Large intestine (tissue), 3 donors: ENCODE measurements around the gene ELF2. TPM values are rescaled to one million over a fixed set of nuclear protein-coding genes. Genes with fewer than 3 reads are reported as not detected.
"Not testable (repeated sequence)": the region's sequence is repeated elsewhere in the genome, so short reads cannot be mapped to it uniquely, and the experiment has no call there.

ENCODE experiments used
- DNase-seq, 2 donors: peaks; one replicate each; pipeline versions ENCODE4 v3.0.0 to v3.0.0-alpha.2; 2013
- H3K27ac ChIP-seq: one replicate; pipeline ENCODE4 v1.5.1; 2013; ENCODE audit warnings: low read length
- H3K27me3 ChIP-seq: 2 replicates; pipeline ENCODE4 v1.6.1; 2013; ENCODE audit warnings: low read length; ENCODE audit not compliant: control insufficient read depth, insufficient read depth
- H3K36me3 ChIP-seq: 2 replicates; pipeline ENCODE4 v1.6.1; 2013; ENCODE audit warnings: low read length; ENCODE audit not compliant: control insufficient read depth, insufficient read depth
- H3K4me1 ChIP-seq: one replicate; pipeline ENCODE4 v1.6.1; 2013; ENCODE audit warnings: low read length; ENCODE audit not compliant: control insufficient read depth, insufficient read depth
- H3K4me3 ChIP-seq: one replicate; pipeline ENCODE4 v1.5.1; 2013; ENCODE audit warnings: low read length
- H3K9me3 ChIP-seq: one replicate; pipeline ENCODE4 v1.6.1; 2013; ENCODE audit warnings: mild to moderate bottlenecking, low read depth, low read length, moderate library complexity; ENCODE audit not compliant: control insufficient read depth
- WGBS: methylation state at CpG from one replicate; pipeline ENCODE4 v1.1.5; 2013; ENCODE audit warnings: low lambda C conversion rate; ENCODE audit not compliant: insufficient coverage; 5-methylcytosine and 5-hydroxymethylcytosine counted together
- polyA plus RNA-seq: library from polyadenylated mRNA; unstranded; fragments of 120-200 nt; gene quantifications from one replicate; pipeline ENCODE4 v1.2.1, GENCODE V29; 2013

Gene ELF2
- polyA plus RNA-seq, 1 donor: 42.4 TPM

- Histone ChIP-seq H3K27me3 (no peaks in the 10 kb centered on the region), H3K9me3 (no peaks in the 10 kb centered on the region), H3K4me3 (no peak overlapping the region), H3K4me1 (no peaks in the 10 kb centered on the region), H3K36me3 (peaks cover 44% of the 10 kb centered on the region), H3K27ac (no peak overlapping the region)
- no CpG with 5 or more reads among the region's 3 CpGs for WGBS
- DNase-seq: no peak
These were observed 129.0 kb downstream of the ELF2 start for GRCh38 chr4:139048026-139048425.

GRCh38 chr4:139044291-139044690 lies 132.7 kb downstream of the ELF2 start:
- no peak overlapping the region for H3K4me3 ChIP-seq
- no peaks in the 10 kb centered on the region for H3K27me3 ChIP-seq
- WGBS: no CpG with 5 or more reads among the region's 2 CpGs
- H3K27ac ChIP-seq: no peak overlapping the region
- no peak for DNase-seq
- no peaks in the 10 kb centered on the region for H3K9me3 ChIP-seq
- peaks cover 37% of the 10 kb centered on the region for H3K36me3 ChIP-seq
- no peaks in the 10 kb centered on the region for H3K4me1 ChIP-seq

DNA sequence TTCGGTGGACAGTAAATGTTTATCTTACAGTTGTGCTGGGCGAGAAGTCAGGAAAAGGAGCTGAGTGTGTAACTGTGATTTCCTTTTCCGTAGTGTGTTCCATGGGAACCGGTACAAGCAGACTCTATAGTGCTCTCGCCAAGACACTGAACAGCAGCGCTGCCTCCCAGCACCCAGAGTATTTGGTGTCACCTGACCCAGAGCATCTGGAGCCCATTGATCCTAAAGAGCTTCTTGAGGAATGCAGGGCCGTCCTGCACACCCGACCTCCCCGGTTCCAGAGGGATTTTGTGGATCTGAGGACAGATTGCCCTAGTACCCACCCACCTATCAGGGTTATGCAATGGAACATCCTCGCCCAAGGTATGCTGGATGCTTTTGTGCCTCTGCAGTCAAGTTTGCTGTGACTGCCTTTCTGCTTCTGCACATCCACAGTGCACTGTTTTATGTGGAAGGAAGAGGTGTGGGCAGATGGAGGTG lies 134.0 kb downstream of the ELF2 start:
- H3K9me3 ChIP-seq: no peaks in the 10 kb centered on the region
- DNase-seq: peak; percentile 11 to 12
- H3K36me3 ChIP-seq: peaks cover 31% of the 10 kb centered on the region
- H3K4me1 ChIP-seq: no peaks in the 10 kb centered on the region
- WGBS: no CpG with 5 or more reads among the region's 10 CpGs
- no peak overlapping the region for H3K27ac ChIP-seq
- no peak overlapping the region for H3K4me3 ChIP-seq
- no peaks in the 10 kb centered on the region for H3K27me3 ChIP-seq

GRCh38 chr4:139038874-139039443 lies 138.1 kb downstream of the ELF2 start:
- no peak overlapping the region for H3K4me3 ChIP-seq
- H3K36me3 ChIP-seq: peaks cover 16% of the 10 kb centered on the region
- no peak for DNase-seq
- H3K27me3 ChIP-seq: no peaks in the 10 kb centered on the region
- WGBS: no CpG with 5 or more reads among the region's 1 CpG
- no peaks in the 10 kb centered on the region for H3K4me1 ChIP-seq
- H3K9me3 ChIP-seq: no peaks in the 10 kb centered on the region
- no peak overlapping the region for H3K27ac ChIP-seq

- 100% methylated on average over 1 of the region's 2 CpGs for WGBS
- no peaks in the 10 kb centered on the region for H3K27me3 ChIP-seq
- DNase-seq: no peak
- H3K4me1 ChIP-seq: no peaks in the 10 kb centered on the region
- H3K4me3 ChIP-seq: no peak overlapping the region
- H3K9me3 ChIP-seq: no peaks in the 10 kb centered on the region
- H3K36me3 ChIP-seq: peaks cover 10% of the 10 kb centered on the region
- no peak overlapping the region for H3K27ac ChIP-seq
These were observed 140.1 kb downstream of the ELF2 start for GRCh38 chr4:139036885-139037284.

GRCh38 chr4:139035650-139036049 lies 141.4 kb downstream of the ELF2 start:
- H3K4me3 ChIP-seq: no peak overlapping the region
- no peak for DNase-seq
- peaks cover 10% of the 10 kb centered on the region for H3K36me3 ChIP-seq
- no peaks in the 10 kb centered on the region for H3K27me3 ChIP-seq
- no peaks in the 10 kb centered on the region for H3K9me3 ChIP-seq
- 87% methylated on average over 3 of the region's 5 CpGs for WGBS
- H3K27ac ChIP-seq: no peak overlapping the region
- H3K4me1 ChIP-seq: no peaks in the 10 kb centered on the region

GRCh38 chr4:139030614-139031235 lies 146.3 kb downstream of the ELF2 start:
- H3K4me3 ChIP-seq: no peak overlapping the region
- H3K4me1 ChIP-seq: no peaks in the 10 kb centered on the region
- no peak overlapping the region for H3K27ac ChIP-seq
- H3K36me3 ChIP-seq: no peaks in the 10 kb centered on the region
- no peaks in the 10 kb centered on the region for H3K27me3 ChIP-seq
- no peaks in the 10 kb centered on the region for H3K9me3 ChIP-seq
- DNase-seq: peak; percentile 66 to 71
- 0% methylated on average over 1 of the region's 14 CpGs for WGBS

DNA sequence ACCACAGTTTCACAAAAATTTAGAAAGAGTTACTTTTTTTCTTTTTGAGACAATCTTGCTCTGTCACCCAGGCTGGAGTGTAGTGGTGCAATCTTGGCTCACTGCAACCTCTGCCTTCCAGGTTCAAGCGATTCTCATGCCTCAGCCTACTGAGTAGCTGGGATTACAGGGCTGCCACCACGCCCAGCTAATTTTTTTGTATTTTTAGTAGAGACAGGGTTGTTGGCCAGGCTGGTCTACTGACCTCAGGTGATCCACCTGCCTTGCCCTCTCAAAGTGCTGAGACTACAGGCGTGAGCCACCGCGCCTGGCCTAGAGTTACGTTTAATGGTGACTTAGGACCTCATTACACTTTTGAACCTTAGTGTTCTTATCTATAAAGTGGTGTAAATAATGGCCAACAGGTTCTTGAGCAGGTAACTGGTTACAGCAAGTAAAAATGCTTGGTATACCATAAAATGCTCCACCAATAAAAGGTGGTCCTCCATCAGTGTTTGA lies 147.1 kb downstream of the ELF2 start:
- DNase-seq: peak in 1 of 2 donors; percentile 21
- not testable (repeated sequence) for H3K36me3 ChIP-seq, H3K9me3 ChIP-seq, H3K27ac ChIP-seq, H3K27me3 ChIP-seq, H3K4me1 ChIP-seq, H3K4me3 ChIP-seq
- WGBS: no CpG with 5 or more reads among the region's 6 CpGs

- no peaks in the 10 kb centered on the region for H3K9me3 ChIP-seq
- H3K4me3 ChIP-seq: no peak overlapping the region
- no peak for DNase-seq
- no peaks in the 10 kb centered on the region for H3K36me3 ChIP-seq
- H3K4me1 ChIP-seq: no peaks in the 10 kb centered on the region
- H3K27ac ChIP-seq: no peak overlapping the region
- no peaks in the 10 kb centered on the region for H3K27me3 ChIP-seq
- 80% methylated on average over 1 of the region's 11 CpGs for WGBS
These were observed 148.8 kb downstream of the ELF2 start for GRCh38 chr4:139028191-139028661.

DNA sequence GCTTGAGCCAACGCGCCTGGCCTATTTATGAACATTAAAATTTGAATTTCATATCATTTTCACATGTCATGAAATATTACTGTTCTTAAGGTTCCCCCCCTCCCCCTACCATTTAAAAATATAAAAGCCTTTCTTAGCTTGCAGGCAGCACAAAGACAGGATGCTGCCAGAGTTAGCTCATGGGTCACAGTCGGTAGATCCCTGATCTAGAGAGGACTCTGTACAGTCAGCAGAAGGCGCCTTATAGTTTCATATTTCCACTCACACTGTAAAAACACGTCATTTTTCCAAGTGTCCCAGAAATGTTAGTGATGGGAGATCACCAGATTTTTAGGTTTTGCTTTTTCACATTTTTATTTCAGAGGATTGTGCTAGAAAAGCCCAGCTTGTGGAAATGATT lies 149.2 kb downstream of the ELF2 start:
- no peaks in the 10 kb centered on the region for H3K9me3 ChIP-seq
- H3K36me3 ChIP-seq: no peaks in the 10 kb centered on the region
- DNase-seq: no peak
- H3K4me3 ChIP-seq: no peak overlapping the region
- no CpG with 5 or more reads among the region's 5 CpGs for WGBS
- H3K27ac ChIP-seq: no peak overlapping the region
- no peaks in the 10 kb centered on the region for H3K4me1 ChIP-seq
- H3K27me3 ChIP-seq: no peaks in the 10 kb centered on the region

- DNase-seq: no peak
- WGBS: no CpG with 5 or more reads among the region's 1 CpG
- Histone ChIP-seq H3K36me3 (no peaks in the 10 kb centered on the region), H3K27ac (no peak overlapping the region), H3K4me3 (no peak overlapping the region), H3K4me1 (peaks cover under 1% of the 10 kb centered on the region), H3K9me3 (no peaks in the 10 kb centered on the region), H3K27me3 (no peaks in the 10 kb centered on the region)
These were observed 151.2 kb downstream of the ELF2 start for GRCh38 chr4:139025841-139026240.
